Measurements from ENCODE around the gene NUP210. TPM values are rescaled to one million over a fixed set of nuclear protein-coding genes. Genes with fewer than 3 reads are reported as not detected.
A peak's percentile ranks its signal among the peaks of the same experiment; 100 is the strongest.

NUP210 gene
- total RNA-seq, 1 experiment from 2014 or later: 64.0 TPM

DNA sequence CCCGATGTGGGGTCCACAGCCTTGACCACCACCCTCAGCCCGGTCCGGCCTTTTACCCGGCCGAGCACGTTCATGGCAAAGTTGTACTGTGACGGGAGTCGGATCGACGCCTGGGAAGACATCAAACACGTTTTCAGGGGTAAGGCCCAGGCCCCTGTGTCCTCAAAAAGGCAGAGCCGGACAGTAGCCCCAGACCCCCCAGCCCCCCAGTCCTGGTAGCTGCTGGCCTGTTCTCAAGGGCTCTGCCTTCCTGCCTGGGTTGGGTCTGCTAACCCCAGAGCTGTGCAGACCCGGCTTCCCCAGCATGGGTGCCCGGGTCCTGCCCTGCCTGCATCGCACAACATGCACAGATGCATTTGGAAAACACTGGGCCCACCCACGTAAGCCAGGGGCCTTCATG lies 84.6 kb downstream of the NUP210 start:
- TF ChIP-seq EZH2 (IDR thresholded peaks at IDR 0.05; ENCODE audit: low read length, unreplicated experiment): no peak
- no peak for TF ChIP-seq EZH2phosphoT487 (IDR thresholded peaks at IDR 0.05; ENCODE audit: borderline replicate concordance, low read length)
- TF ChIP-seq, protein P1, sequence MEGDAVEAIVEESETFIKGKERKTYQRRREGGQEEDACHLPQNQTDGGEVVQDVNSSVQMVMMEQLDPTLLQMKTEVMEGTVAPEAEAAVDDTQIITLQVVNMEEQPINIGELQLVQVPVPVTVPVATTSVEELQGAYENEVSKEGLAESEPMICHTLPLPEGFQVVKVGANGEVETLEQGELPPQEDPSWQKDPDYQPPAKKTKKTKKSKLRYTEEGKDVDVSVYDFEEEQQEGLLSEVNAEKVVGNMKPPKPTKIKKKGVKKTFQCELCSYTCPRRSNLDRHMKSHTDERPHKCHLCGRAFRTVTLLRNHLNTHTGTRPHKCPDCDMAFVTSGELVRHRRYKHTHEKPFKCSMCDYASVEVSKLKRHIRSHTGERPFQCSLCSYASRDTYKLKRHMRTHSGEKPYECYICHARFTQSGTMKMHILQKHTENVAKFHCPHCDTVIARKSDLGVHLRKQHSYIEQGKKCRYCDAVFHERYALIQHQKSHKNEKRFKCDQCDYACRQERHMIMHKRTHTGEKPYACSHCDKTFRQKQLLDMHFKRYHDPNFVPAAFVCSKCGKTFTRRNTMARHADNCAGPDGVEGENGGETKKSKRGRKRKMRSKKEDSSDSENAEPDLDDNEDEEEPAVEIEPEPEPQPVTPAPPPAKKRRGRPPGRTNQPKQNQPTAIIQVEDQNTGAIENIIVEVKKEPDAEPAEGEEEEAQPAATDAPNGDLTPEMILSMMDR (conservative IDR thresholded peaks at IDR 0.05; ENCODE audit: low read depth, low read length): no peak
- CTCF ChIA-PET: no interaction called here
- Histone ChIP-seq H3K27ac (ENCODE audit: low read length) (no peak overlapping the region), H3K27me3 (ENCODE audit: low read length) (no peaks in the 10 kb centered on the region), H3K79me2 (ENCODE audit: low read length) (no peaks in the 10 kb centered on the region), H3K4me2 (ENCODE audit: low read length) (no peak overlapping the region), H4K20me1 (ENCODE audit: low read length) (no peaks in the 10 kb centered on the region), H3F3A (ENCODE audit: low read length, unreplicated experiment) (no peaks in the 10 kb centered on the region), H2AFZ (ENCODE audit: low read length) (no peak overlapping the region), H3K9ac (ENCODE audit: low read length) (no peak overlapping the region), H3K4me1 (ENCODE audit: insufficient read depth, low read length) (peaks cover 13% of the 10 kb centered on the region; the same call in 1 of the 2 replicates), H3K36me3 (ENCODE audit: low read depth, low read length) (peaks cover 11% of the 10 kb centered on the region; the same call in 1 of the 2 replicates), H3K4me3 (ENCODE audit: low read length) (no peak overlapping the region), H3K9me3 (ENCODE audit: low read length) (no peaks in the 10 kb centered on the region), H3K9me2 (replicated peaks; ENCODE audit: low read length) (no peaks in the 10 kb centered on the region)
- intact Hi-C loops (cut with micrococcal nuclease): no loop called here
- POLR2A ChIA-PET (ENCODE audit: unreplicated experiment): no interaction called here
- no peak for ATAC-seq
- BruUV-seq (replicated peaks): no TSS peak
- no peak for DNase-seq

DNA sequence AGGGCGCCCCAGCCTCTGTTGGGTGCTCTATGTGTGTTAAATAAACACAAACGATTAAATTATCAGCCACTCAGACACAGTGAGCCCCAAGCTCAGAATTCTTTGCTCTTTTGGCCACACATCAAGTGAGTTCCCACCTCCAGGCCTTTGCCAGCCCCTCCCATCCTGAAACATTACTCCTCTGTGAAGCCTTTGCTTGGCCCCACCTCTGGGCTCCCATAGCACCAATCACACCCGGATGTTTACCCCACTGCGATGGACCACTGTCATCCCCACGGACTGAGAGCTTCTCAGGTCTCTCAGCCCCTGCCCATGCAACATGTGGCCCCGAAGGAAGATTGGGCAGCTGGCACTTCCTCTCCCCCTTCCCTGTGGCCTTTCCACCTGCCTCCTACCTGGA lies 85.1 kb downstream of the NUP210 start:
- DNase-seq (no peak), ATAC-seq (no peak)
- H3F3A ChIP-seq (ENCODE audit: low read length, unreplicated experiment): no peaks in the 10 kb centered on the region
- H2AFZ ChIP-seq (ENCODE audit: low read length): no peak overlapping the region
- peaks cover 13% of the 10 kb centered on the region; the same call in 1 of the 2 replicates for H3K4me1 ChIP-seq (ENCODE audit: insufficient read depth, low read length)
- H3K9me2 ChIP-seq (replicated peaks; ENCODE audit: low read length): no peaks in the 10 kb centered on the region
- TF ChIP-seq EZH2 (IDR thresholded peaks at IDR 0.05; ENCODE audit: low read length, unreplicated experiment) (no peak), EZH2phosphoT487 (IDR thresholded peaks at IDR 0.05; ENCODE audit: borderline replicate concordance, low read length) (no peak)
- TF ChIP-seq, protein P1 (conservative IDR thresholded peaks at IDR 0.05; ENCODE audit: low read depth, low read length): no peak
- H3K27me3 ChIP-seq (ENCODE audit: low read length): no peaks in the 10 kb centered on the region
- no TSS peak for BruUV-seq (replicated peaks)
- no peaks in the 10 kb centered on the region for H3K79me2 ChIP-seq (ENCODE audit: low read length)
- CTCF ChIA-PET: no interaction called here
- no peak overlapping the region for H3K27ac ChIP-seq (ENCODE audit: low read length)
- H3K36me3 ChIP-seq (ENCODE audit: low read depth, low read length): peaks cover 15% of the 10 kb centered on the region; the same call in 1 of the 2 replicates
- POLR2A ChIA-PET (ENCODE audit: unreplicated experiment): no interaction called here
- no peak overlapping the region for H3K4me2 ChIP-seq (ENCODE audit: low read length)
- intact Hi-C loops (cut with micrococcal nuclease): no loop called here
- H3K9me3 ChIP-seq (ENCODE audit: low read length): no peaks in the 10 kb centered on the region
- H3K9ac ChIP-seq (ENCODE audit: low read length): no peak overlapping the region
- H4K20me1 ChIP-seq (ENCODE audit: low read length): no peaks in the 10 kb centered on the region
- H3K4me3 ChIP-seq (ENCODE audit: low read length): no peak overlapping the region

DNA sequence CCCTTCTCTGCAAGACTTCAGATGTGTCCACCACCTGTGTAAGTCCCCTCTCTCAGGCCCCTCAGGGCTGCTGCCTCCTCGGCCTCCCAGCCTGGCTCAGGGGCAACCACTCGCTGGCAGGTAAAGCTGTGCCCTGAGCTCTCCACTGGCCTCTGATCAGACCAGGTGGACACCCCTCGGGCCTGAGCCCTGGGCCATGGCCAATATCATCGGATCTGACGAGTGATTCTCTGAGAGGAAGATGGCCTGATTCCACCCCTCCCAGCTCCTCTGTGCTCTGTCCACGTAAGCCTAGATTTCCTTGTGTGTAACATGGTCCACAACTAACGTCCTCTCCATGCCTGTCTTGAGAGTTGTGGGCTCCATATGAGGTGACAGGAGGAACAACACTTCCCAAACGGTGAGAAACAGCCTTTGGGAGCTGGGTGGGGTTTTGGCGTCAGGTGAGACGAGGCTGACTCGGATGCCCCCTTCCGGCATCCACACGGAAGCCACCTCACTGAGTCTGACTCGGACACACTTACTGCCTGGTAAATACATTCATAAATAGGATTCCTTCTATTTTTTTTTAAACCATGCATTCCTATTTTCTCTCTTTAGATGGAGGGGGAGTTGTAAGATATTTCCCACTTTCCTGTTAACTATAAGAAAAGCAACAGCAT lies 86.8 kb downstream of the NUP210 start:
- POLR2A ChIA-PET (ENCODE audit: unreplicated experiment): interaction anchor here (0.5 kb wide), 1 partner anchor 104 kb away, joined by 3 read pairs; no protein-coding TSS in a partner anchor
- intact Hi-C loops (cut with micrococcal nuclease): no loop called here
- Histone ChIP-seq H2AFZ (ENCODE audit: low read length) (no peak overlapping the region), H3K4me3 (ENCODE audit: low read length) (no peak overlapping the region), H3K79me2 (ENCODE audit: low read length) (no peaks in the 10 kb centered on the region), H3K4me2 (ENCODE audit: low read length) (no peak overlapping the region), H3K36me3 (ENCODE audit: low read depth, low read length) (peaks cover 25% of the 10 kb centered on the region), H3K9me3 (ENCODE audit: low read length) (no peaks in the 10 kb centered on the region), H3K27ac (ENCODE audit: low read length) (no peak overlapping the region), H3F3A (ENCODE audit: low read length, unreplicated experiment) (no peaks in the 10 kb centered on the region), H4K20me1 (ENCODE audit: low read length) (no peaks in the 10 kb centered on the region), H3K4me1 (ENCODE audit: insufficient read depth, low read length) (peaks cover 9% of the 10 kb centered on the region; the same call in 1 of the 2 replicates), H3K9me2 (replicated peaks; ENCODE audit: low read length) (no peaks in the 10 kb centered on the region), H3K9ac (ENCODE audit: low read length) (no peak overlapping the region), H3K27me3 (ENCODE audit: low read length) (no peaks in the 10 kb centered on the region)
- no peak for ATAC-seq
- CTCF ChIA-PET: no interaction called here
- no peak for DNase-seq
- BruUV-seq (replicated peaks): no TSS peak
- TF ChIP-seq, protein P1 (conservative IDR thresholded peaks at IDR 0.05; ENCODE audit: low read depth, low read length): 0 out of 2 replicates have a peak, but pooled peaks have one; percentile 14
- no peak for TF ChIP-seq EZH2phosphoT487 (IDR thresholded peaks at IDR 0.05; ENCODE audit: borderline replicate concordance, low read length)
